Gastroesophageal sphincter (tissue), 3 donors: ENCODE measurements around the gene SULT1A4.
"Not testable (repeated sequence)": the region's sequence is repeated elsewhere in the genome, so short reads cannot be mapped to it uniquely, and the experiment has no call there.

ENCODE experiments used
- CTCF ChIP-seq, 4 experiments: fragments of 200-600 bp in 2 of 4; fragments of 450-650 bp in 2 of 4; sonication (generic) in 1 of 4; IDR thresholded peaks; one replicate each; pipeline ENCODE4 v1.5.1; 2017 to 2019; ENCODE audit warnings: antibody characterized with exemption in 4 of 4, mild to moderate bottlenecking in 2 of 4, moderate library complexity in 2 of 4
- EP300 ChIP-seq: sonication (generic); formaldehyde crosslinking; IDR thresholded peaks from one replicate; pipeline ENCODE4 v1.6.1; 2017; ENCODE audit warnings: antibody characterized with exemption, mild to moderate bottlenecking
- POLR2A ChIP-seq, 2 donors: fragments of 450-650 bp; IDR thresholded peaks; one replicate each; pipeline ENCODE4 v1.6.1; 2017; ENCODE audit warnings: antibody characterized with exemption in 2 of 2, mild to moderate bottlenecking in 2 of 2, moderate library complexity in 1 of 2
- POLR2AphosphoS5 ChIP-seq: sonication (generic); formaldehyde crosslinking; IDR thresholded peaks from one replicate; pipeline ENCODE4 v1.6.1; 2017; ENCODE audit warnings: antibody characterized with exemption

GRCh38 chr16:29459706-29460646, at the start of gene SULT1A4:
- TF ChIP-seq EP300; CTCF (IDR thresholded peaks at IDR 0.05); POLR2AphosphoS5; POLR2A (IDR thresholded peaks at IDR 0.05): not testable (repeated sequence)
